GM12874 (cell line): Measurements from ENCODE around the gene CADM3.

Source experiments
- CTCF ChIP-seq: IDR thresholded peaks from 2 replicates; pipeline ENCODE4 v1.5.1; 2011; ENCODE audit warnings: low read depth, mild to moderate bottlenecking, control low read depth, low read length, moderate library complexity; ENCODE audit not compliant: insufficient read depth

Gene CADM3

GRCh38 chr1:159248311-159248710 lies 76.9 kb downstream of the CADM3 start:
- TF ChIP-seq CTCF, result no peak

GRCh38 chr1:159250638-159251216 lies 79.3 kb downstream of the CADM3 start:
- TF ChIP-seq CTCF, result no peak
